HCT116 (cell line): ENCODE data around the gene HEXA. TPM values are rescaled to one million over a fixed set of nuclear protein-coding genes. Genes with fewer than 3 reads are reported as not detected.

Experiments
- ATAC-seq: fragments of 200-7000 bp; cut with Tn5 transposase; 2 replicates; pipeline ENCODE4 v1.9.1; 2020; ENCODE audit warnings: mild to moderate bottlenecking, moderate library complexity
- BruUV-seq: library from RNA; stranded (reverse); fragments of 400-500 nt; replicated peaks from 2 replicates; lab custom pipeline; 2021; lab: Mats Ljungman, UMichigan
- CTCF ChIA-PET: fragments of 300-600 bp; sonication (Branson Sonifier 250); formaldehyde crosslinking; loops from one replicate; lab custom pipeline; 2021; ENCODE audit warnings: antibody characterized with exemption; lab: Charles Lee
- POLR2A ChIA-PET: fragments of 300-600, 350-600 bp; sonication (Branson Sonifier 250); formaldehyde crosslinking; loops from one replicate; lab custom pipeline; 2021; ENCODE audit warnings: antibody characterized with exemption; lab: Charles Lee
- RAD21 ChIA-PET, 2 experiments: fragments of 300-600 bp; sonication (Branson Sonifier 250); formaldehyde crosslinking; loops; one replicate each; lab custom pipeline; 2023; ENCODE audit warnings: low total read pairs in 2 of 2; ENCODE audit not compliant: uncharacterized antibody in 2 of 2, unreplicated experiment in 2 of 2, low non-redundant PET in 1 of 2; lab: Charles Lee
- DNase-seq: peaks from one replicate; pipeline ENCODE4 v3.0.0-alpha.2; 2010; ENCODE audit warnings: low read depth, low spot score
- H2AFZ ChIP-seq: fragments of 200-600 bp; shearing (Covaris generic), sonication (generic); 2 replicates; pipeline ENCODE4 v1.6.1; 2017; ENCODE audit warnings: low read depth, mixed run types, mixed read lengths, antibody characterized with exemption, low read length; ENCODE audit not compliant: poor library complexity, severe bottlenecking
- H3K27ac ChIP-seq: 2 replicates; pipeline ENCODE4 v1.5.1; 2012; ENCODE audit warnings: low read depth, low read length
- H3K27me3 ChIP-seq: fragments of 200-600 bp; sonication (generic); 2 replicates; pipeline ENCODE4 v1.6.1; 2016; ENCODE audit warnings: mixed run types, low read length, mixed read lengths; ENCODE audit not compliant: insufficient read depth
- H3K36me3 ChIP-seq, 2 experiments: fragments of 200-500 bp in 1 of 2; fragments of 200-600 bp in 1 of 2; sonication (Bioruptor generic) in 1 of 2; sonication (generic) in 1 of 2; 2 replicates each; pipeline versions ENCODE4 v1.5.1 to v1.6.1; 2014 to 2016; ENCODE audit warnings: low read length in 2 of 2, inconsistent platforms in 1 of 2, mixed read lengths in 1 of 2, mixed run types in 1 of 2; ENCODE audit not compliant: insufficient read depth in 2 of 2, control insufficient read depth in 1 of 2
- H3K4me1 ChIP-seq, 2 experiments: fragments of 200-600 bp in 1 of 2; sonication (generic) in 1 of 2; 2 replicates each; pipeline versions ENCODE4 v1.5.1 to v1.6.1; 2012 to 2017; ENCODE audit warnings: low read length in 2 of 2, inconsistent platforms in 1 of 2, mild to moderate bottlenecking in 1 of 2, mixed read lengths in 1 of 2, mixed run types in 1 of 2, moderate library complexity in 1 of 2; ENCODE audit not compliant: insufficient read depth in 2 of 2, control insufficient read depth in 1 of 2
- H3K4me2 ChIP-seq: fragments of 200-600 bp; sonication (generic); 2 replicates; pipeline ENCODE4 v1.6.1; 2017; ENCODE audit warnings: mixed run types, low read length, mixed read lengths
- H3K4me3 ChIP-seq, 2 experiments: fragments of 200-600 bp in 1 of 2; sonication (generic) in 1 of 2; replicated peaks in 1 of 2; 2 replicates each; pipeline ENCODE4 v1.5.1; 2011 to 2016; ENCODE audit warnings: low read length in 2 of 2, control low read depth in 1 of 2, low read depth in 1 of 2, mild to moderate bottlenecking in 1 of 2, mixed read lengths in 1 of 2, mixed run types in 1 of 2
- H3K79me2 ChIP-seq: fragments of 200-600 bp; sonication (generic); 2 replicates; pipeline ENCODE4 v1.6.1; 2017; ENCODE audit warnings: mild to moderate bottlenecking, mixed run types, low read length, moderate library complexity, mixed read lengths; ENCODE audit not compliant: insufficient read depth
- H3K9ac ChIP-seq: fragments of 200-600 bp; sonication (generic); 2 replicates; pipeline ENCODE4 v1.6.1; 2016; ENCODE audit warnings: low read length, mixed read lengths
- H3K9me2 ChIP-seq: fragments of 200-600 bp; sonication (generic), shearing (Covaris generic); 2 replicates; pipeline ENCODE4 v1.6.1; 2017; ENCODE audit warnings: mixed run types, mild to moderate bottlenecking, moderate library complexity; ENCODE audit not compliant: insufficient read depth
- H3K9me3 ChIP-seq, 2 experiments: fragments of 200-500 bp in 1 of 2; fragments of 200-600 bp in 1 of 2; sonication (Bioruptor generic) in 1 of 2; sonication (generic) in 1 of 2; 2 replicates each; pipeline ENCODE4 v1.6.1; 2014 to 2017; ENCODE audit warnings: low read length in 2 of 2, mixed read lengths in 2 of 2, inconsistent platforms in 1 of 2, low read depth in 1 of 2, mild to moderate bottlenecking in 1 of 2, mixed run types in 1 of 2, moderate library complexity in 1 of 2; ENCODE audit not compliant: control insufficient read depth in 1 of 2, insufficient read depth in 1 of 2
- H4K20me1 ChIP-seq: fragments of 200-600 bp; sonication (generic), shearing (Covaris generic); 2 replicates; pipeline ENCODE4 v1.6.1; 2017; ENCODE audit warnings: mixed run types, mild to moderate bottlenecking, moderate library complexity; ENCODE audit not compliant: insufficient read depth
- CTCF ChIP-seq, 3 experiments: fragments of 200-600 bp in 1 of 3; sonication (generic) in 1 of 3; IDR thresholded peaks in 2 of 3; conservative IDR thresholded peaks in 1 of 3; 2 replicates each; pipeline ENCODE4 v1.5.1; 2012 to 2017; ENCODE audit warnings: low read depth in 2 of 3, low read length in 2 of 3, antibody characterized with exemption in 1 of 3, borderline replicate concordance in 1 of 3, control low read depth in 1 of 3, mild to moderate bottlenecking in 1 of 3, mixed read lengths in 1 of 3, mixed run types in 1 of 3, moderate library complexity in 1 of 3; ENCODE audit not compliant: insufficient read depth in 1 of 3
- EGR1 ChIP-seq: IDR thresholded peaks from 2 replicates; pipeline ENCODE4 v1.6.1; 2012; ENCODE audit warnings: low read depth
- ELF1 ChIP-seq: IDR thresholded peaks from 2 replicates; pipeline ENCODE4 v1.6.1; 2012; ENCODE audit warnings: low read depth, borderline replicate concordance
- EZH2 ChIP-seq: fragments of 200-600 bp; sonication (generic); IDR thresholded peaks from 2 replicates; pipeline ENCODE4 v1.6.1; 2017; ENCODE audit warnings: antibody characterized with exemption, mixed run types
- JUND ChIP-seq: IDR thresholded peaks from 2 replicates; pipeline ENCODE4 v1.6.1; 2012
- MAX ChIP-seq: IDR thresholded peaks from 2 replicates; pipeline ENCODE4 v1.6.1; 2012
- REST ChIP-seq: IDR thresholded peaks from 2 replicates; pipeline ENCODE4 v1.6.1; 2012; ENCODE audit warnings: low read depth
- TCF7L2 ChIP-seq: IDR thresholded peaks from 2 replicates; pipeline ENCODE4 v1.7.0; 2011; ENCODE audit warnings: borderline replicate concordance, inconsistent platforms; ENCODE audit not compliant: insufficient read depth, insufficient read length; ENCODE audit errors: extremely low read depth
- YY1 ChIP-seq: IDR thresholded peaks from 2 replicates; pipeline ENCODE4 v1.6.1; 2011; ENCODE audit warnings: low read length, low read depth, moderate library complexity, mild to moderate bottlenecking; ENCODE audit not compliant: insufficient replicate concordance; ENCODE audit errors: extremely low read depth
- intact Hi-C: fragments of 100-400 bp; cut with micrococcal nuclease; formaldehyde crosslinking; loops from 2 replicates; pipeline ENCODE4 v1.10.0; 2022
- total RNA-seq: library from RNA; stranded (reverse); gene quantifications from one replicate; pipeline ENCODE4 v1.2.1, GENCODE V29; 2021; ENCODE audit not compliant: unreplicated experiment

HEXA gene
- total RNA-seq, 1 experiment from 2014 or later = 57.1 TPM

GRCh38 chr15:72358121-72358520 lies 17.7 kb downstream of the HEXA start:
- no peaks in the 10 kb centered on the region for H3K9me3 ChIP-seq
- no peak overlapping the region for H3K4me2 ChIP-seq
- H4K20me1 ChIP-seq = no peaks in the 10 kb centered on the region
- no peak overlapping the region for H3K27ac ChIP-seq
- H3K27me3 ChIP-seq = no peaks in the 10 kb centered on the region
- no peak overlapping the region for H3K9ac ChIP-seq
- no peaks in the 10 kb centered on the region for H3K36me3 ChIP-seq
- DNase-seq = no peak
- no peak overlapping the region for H3K4me3 ChIP-seq
- no peaks in the 10 kb centered on the region for H3K9me2 ChIP-seq
- RAD21 ChIA-PET = no interaction called here
- TF ChIP-seq YY1 (no peak), EZH2 (no peak), CTCF (IDR thresholded peaks at IDR 0.05 in 2 of 3, conservative IDR thresholded peaks at IDR 0.05 in 1 of 3; ENCODE audit: borderline replicate concordance in 1 of 3, insufficient read depth in 1 of 3, low read depth in 2 of 3, low read length in 2 of 3) (no peak), TCF7L2 (no peak), MAX (no peak), ELF1 (no peak), REST (no peak), JUND (no peak), EGR1 (no peak)
- no peak overlapping the region for H2AFZ ChIP-seq
- ATAC-seq = no peak
- POLR2A ChIA-PET = no interaction called here
- H3K4me1 ChIP-seq = no peaks in the 10 kb centered on the region; a peak in 1 of 4 replicates
- intact Hi-C loops = no loop called here
- CTCF ChIA-PET = no interaction called here
- H3K79me2 ChIP-seq = peaks cover 18% of the 10 kb centered on the region; the same call in 1 of the 2 replicates
- BruUV-seq = no TSS peak
